HepG2 (cell line): ENCODE measurements around the gene HCRT. TPM values are rescaled to one million over a fixed set of nuclear protein-coding genes. Genes with fewer than 3 reads are reported as not detected.
A peak's percentile ranks its signal among the peaks of the same experiment; 100 is the strongest.

Experiments used
- FOXJ3 ChIP-seq: sonication (generic); formaldehyde crosslinking; IDR thresholded peaks from 2 replicates; pipeline ENCODE4 v1.4.0; 2020; ENCODE audit warnings: missing genetic modification reagents, mild to moderate bottlenecking, borderline replicate concordance
- GPN1 ChIP-seq: sonication (generic); formaldehyde crosslinking; IDR thresholded peaks from 2 replicates; pipeline ENCODE4 v1.5.1; 2020; ENCODE audit warnings: missing genetic modification reagents, borderline replicate concordance
- HDAC2 ChIP-seq: sonication (generic); formaldehyde crosslinking; IDR thresholded peaks from 2 replicates; pipeline ENCODE4 v1.4.0; 2020; ENCODE audit warnings: missing genetic modification reagents
- MNT ChIP-seq: fragments of 450-650 bp; IDR thresholded peaks from 2 replicates; pipeline ENCODE4 v1.6.1; 2016
- PHF21A ChIP-seq: sonication (generic); formaldehyde crosslinking; IDR thresholded peaks from 2 replicates; pipeline ENCODE4 v1.5.0; 2020; ENCODE audit warnings: mild to moderate bottlenecking, missing genetic modification reagents
- TEAD2 ChIP-seq: sonication (generic); formaldehyde crosslinking; IDR thresholded peaks from 2 replicates; pipeline ENCODE4 v1.9.0; 2021; ENCODE audit warnings: missing genetic modification reagents
- TOPORS ChIP-seq: sonication (generic); formaldehyde crosslinking; IDR thresholded peaks from 2 replicates; pipeline ENCODE4 v1.8.0; 2023; ENCODE audit warnings: mild to moderate bottlenecking, missing genetic modification reagents
- XBP1 ChIP-seq: sonication (generic); formaldehyde crosslinking; IDR thresholded peaks from 2 replicates; pipeline ENCODE4 v1.5.0; 2020; ENCODE audit warnings: missing genetic modification reagents
- ZBTB34 ChIP-seq: sonication (generic); formaldehyde crosslinking; IDR thresholded peaks from 2 replicates; pipeline ENCODE4 v1.8.0; 2022; ENCODE audit warnings: mild to moderate bottlenecking, missing genetic modification reagents
- ZBTB40 ChIP-seq, 2 experiments: fragments of 450-650 bp in 1 of 2; sonication (generic) in 1 of 2; formaldehyde crosslinking in 1 of 2; IDR thresholded peaks; 2 replicates each; pipeline versions ENCODE4 v1.6.1 to v1.8.0; 2016 to 2022; ENCODE audit warnings: antibody characterized with exemption in 1 of 2, mild to moderate bottlenecking in 1 of 2, missing genetic modification reagents in 1 of 2
- ZNF207 ChIP-seq: fragments of 450-650 bp; IDR thresholded peaks from 2 replicates; pipeline ENCODE4 v1.6.1; 2016; ENCODE audit warnings: antibody characterized with exemption, borderline replicate concordance
- ZNF335 ChIP-seq: sonication (generic); formaldehyde crosslinking; IDR thresholded peaks from 2 replicates; pipeline ENCODE4 v1.4.0; 2020; ENCODE audit warnings: missing genetic modification reagents
- ZNF33A ChIP-seq: sonication (generic); formaldehyde crosslinking; IDR thresholded peaks from 2 replicates; pipeline ENCODE4 v1.5.1; 2020; ENCODE audit warnings: missing genetic modification reagents, mild to moderate bottlenecking, moderate library complexity, borderline replicate concordance
- ZNF674 ChIP-seq: sonication (generic); formaldehyde crosslinking; IDR thresholded peaks from 2 replicates; pipeline ENCODE4 v1.5.0; 2020; ENCODE audit warnings: low read depth, mild to moderate bottlenecking, missing genetic modification reagents
- ZNF747 ChIP-seq: sonication (generic); formaldehyde crosslinking; IDR thresholded peaks from 2 replicates; pipeline ENCODE4 v1.8.1; 2023; ENCODE audit warnings: missing genetic modification reagents, mild to moderate bottlenecking, borderline replicate concordance
- ZNF768 ChIP-seq: sonication (generic); formaldehyde crosslinking; IDR thresholded peaks from 2 replicates; pipeline ENCODE4 v1.4.0; 2020; ENCODE audit warnings: missing genetic modification reagents
- polyA plus RNA-seq, 8 experiments: library from polyadenylated mRNA; depleted of rRNA in 3 of 8; stranded (reverse) in 7 of 8; unstranded in 1 of 8; fragments of >200 nt; fragmentation: Illumina TruSeq in 4 of 8; extraction: Trizol in 4 of 8; gene quantifications; 2 replicates each; pipeline versions ENCODE4 v1.2.1 to v1.2.3, GENCODE V29; 2011 to 2016; ENCODE audit warnings: low read depth in 4 of 8, missing spikeins in 1 of 8, mixed read lengths in 1 of 8; ENCODE audit not compliant: insufficient read depth in 1 of 8
- total RNA-seq, 5 experiments: library from RNA; depleted of rRNA; stranded (reverse); fragments of >200 nt; fragmentation: Illumina TruSeq; extraction: Trizol; gene quantifications; 2 replicates each; pipeline ENCODE4 v1.2.3, GENCODE V29; 2016; ENCODE audit warnings: low read depth in 1 of 5

HCRT gene
- total and polyA plus RNA-seq, 2 of the 13 experiments (the other 11 are each of a cell fraction or from before 2014, with no cell fraction given), result not detected

- no peak; the same call in 1 of the 2 replicates for TF ChIP-seq PHF21A (CRISPR knock-in tag)
- 0 out of 2 replicates have a peak, but pooled peaks have one; percentile 41 for TF ChIP-seq TOPORS (CRISPR knock-in tag)
- no peak for TF ChIP-seq TEAD2 (CRISPR knock-in tag)
- TF ChIP-seq ZNF768 (CRISPR knock-in tag), result peak; percentile 74; the same call in 1 of the 2 replicates
- 0 out of 2 replicates have a peak, but pooled peaks have one; percentile 25 for TF ChIP-seq FOXJ3 (CRISPR knock-in tag)
- peak; percentile 44 for TF ChIP-seq ZNF747
- no peak for TF ChIP-seq ZNF33A (CRISPR knock-in tag)
- no peak for TF ChIP-seq MNT
- TF ChIP-seq XBP1 (CRISPR knock-in tag), result peak; percentile 35; the same call in 1 of the 2 replicates
- peak; percentile 57; the same call in 1 of the 2 replicates for TF ChIP-seq HDAC2 (CRISPR knock-in tag)
- no peak for TF ChIP-seq GPN1 (CRISPR knock-in tag)
- no peak for TF ChIP-seq ZBTB40 (IDR thresholded peaks at IDR 0.05)
- peak; percentile 14 for TF ChIP-seq ZBTB40 (CRISPR knock-in tag; IDR thresholded peaks at IDR 0.05)
- TF ChIP-seq ZNF674 (CRISPR knock-in tag), result peak; percentile 95; the same call in 1 of the 2 replicates
- TF ChIP-seq ZNF335 (CRISPR knock-in tag), result no peak; the same call in 1 of the 2 replicates
- no peak for TF ChIP-seq ZNF207
- TF ChIP-seq ZBTB34 (CRISPR knock-in tag), result peak; percentile 69; the same call in 1 of the 2 replicates
These were observed 1.2 kb downstream of the HCRT start (continued) for GRCh38 chr17:42183741-42184711.
